Activated CD8-positive, alpha-beta memory T cell treated with anti-CD3 and anti-CD28 coated beads for 48 hours (primary cell): ENCODE results near the gene KCNQ4.
A peak's percentile ranks its signal among the peaks of the same experiment; 100 is the strongest.

Source experiments
- DNase-seq, 3 experiments: peaks; one replicate each; pipeline ENCODE4 v3.0.0-alpha.2; 2020; ENCODE audit warnings: low read depth in 2 of 3, low spot score in 2 of 3

Gene KCNQ4

GRCh38 chr1:40857737-40858136 is 74.2 kb downstream of the KCNQ4 start:
- no peak for DNase-seq

- DNase-seq, result no peak
Observed at GRCh38 chr1:40858856-40859416, 75.3 kb downstream of the KCNQ4 start.

- DNase-seq, result no peak
Observed at GRCh38 chr1:40860706-40861223, 77.2 kb downstream of the KCNQ4 start.

GRCh38 chr1:40861224-40862003 is 77.8 kb downstream of the KCNQ4 start:
- DNase-seq, result no peak

- peak; percentile 83 to 91 (median 83) for DNase-seq
Observed at GRCh38 chr1:40862008-40862863, 78.6 kb downstream of the KCNQ4 start, which contains the start of gene CITED4. Gene CITED4, minus strand, starts transcription at chr1:40862363. Its CDS starts 236 bp downstream, at chr1:40862127.

- DNase-seq, result no peak
Observed at GRCh38 chr1:40868051-40868723, 84.6 kb downstream of the KCNQ4 start.

GRCh38 chr1:40870135-40870728 is 86.6 kb downstream of the KCNQ4 start:
- DNase-seq, result no peak

GRCh38 chr1:40872276-40872675 is 88.7 kb downstream of the KCNQ4 start:
- DNase-seq, result no peak

- DNase-seq, result no peak
Observed at GRCh38 chr1:40873863-40874472, 90.4 kb downstream of the KCNQ4 start.

GRCh38 chr1:40876436-40876761 is 92.8 kb downstream of the KCNQ4 start:
- no peak for DNase-seq

GRCh38 chr1:40876891-40877290 is 93.3 kb downstream of the KCNQ4 start:
- DNase-seq, result no peak

GRCh38 chr1:40877698-40878097 is 94.1 kb downstream of the KCNQ4 start:
- DNase-seq, result no peak

GRCh38 chr1:40878906-40879305 is 95.3 kb downstream of the KCNQ4 start:
- no peak for DNase-seq

- no peak for DNase-seq
Observed at GRCh38 chr1:40879482-40880175, 96.0 kb downstream of the KCNQ4 start.

GRCh38 chr1:40880813-40881549 is 97.4 kb downstream of the KCNQ4 start:
- no peak for DNase-seq

- no peak for DNase-seq
Observed at GRCh38 chr1:40884055-40884795, 100.6 kb downstream of the KCNQ4 start.

GRCh38 chr1:40886318-40887011 is 102.9 kb downstream of the KCNQ4 start:
- DNase-seq, result no peak

- no peak for DNase-seq
Observed at GRCh38 chr1:40887012-40887378, 103.4 kb downstream of the KCNQ4 start.
